Activated CD4-positive, alpha-beta memory T cell treated with anti-CD3 and anti-CD28 coated beads, Interleukin-2, amount 10 ng/mL, durations not matched to agents 7 days and 5 days (primary cell): ENCODE measurements around the gene BAIAP2. TPM values are rescaled to one million over a fixed set of nuclear protein-coding genes. Genes with fewer than 3 reads are reported as not detected.

Experiments
- CTCF ChIA-PET: fragments of 350-600 bp; sonication (Branson Sonifier 250); formaldehyde crosslinking; loops from one replicate; lab custom pipeline; 2021; ENCODE audit warnings: antibody characterized with exemption, inconsistent platforms; lab: Charles Lee
- POLR2A ChIA-PET: fragments of 350-600 bp; sonication (Branson Sonifier 250); formaldehyde crosslinking; loops from one replicate; lab custom pipeline; 2021; ENCODE audit warnings: antibody characterized with exemption; lab: Charles Lee
- DNase-seq: peaks from one replicate; pipeline ENCODE4 v3.0.0-alpha.2; 2020
- H3K27ac Mint-ChIP-seq: one replicate; pipeline ENCODE4 v1.8.0; 2021; ENCODE audit warnings: mild to moderate bottlenecking, mixed read lengths
- H3K27me3 Mint-ChIP-seq: one replicate; pipeline ENCODE4 v1.8.0; 2021; ENCODE audit warnings: mixed read lengths
- H3K36me3 Mint-ChIP-seq: one replicate; pipeline ENCODE4 v1.8.0; 2021; ENCODE audit warnings: low read depth, mixed read lengths
- H3K4me1 Mint-ChIP-seq: one replicate; pipeline ENCODE4 v1.8.0; 2021; ENCODE audit warnings: mixed read lengths
- H3K4me3 Mint-ChIP-seq: one replicate; pipeline ENCODE4 v1.8.0; 2021; ENCODE audit warnings: mild to moderate bottlenecking, mixed read lengths
- H3K9me3 Mint-ChIP-seq: one replicate; pipeline ENCODE4 v1.8.0; 2021; ENCODE audit warnings: mixed read lengths
- total RNA-seq, 2 experiments: library from RNA; stranded (reverse); gene quantifications; one replicate each; pipeline ENCODE4 v1.2.3, GENCODE V29; 2021

The BAIAP2 gene
- total RNA-seq, 2 experiments from 2014 or later = 1.5 to 2.4 TPM

- ChIA-PET POLR2A (interaction anchor here (1.3 kb wide), 1 partner anchor 16 kb away, joined by 4 read pairs; no protein-coding TSS in a partner anchor), CTCF (interaction anchor here (0.7 kb wide), 1 partner anchor 20 kb away, joined by 4 read pairs; no protein-coding TSS in a partner anchor)
- H3K9me3 Mint-ChIP-seq = no peaks in the 10 kb centered on the region
Measured at GRCh38 chr17:81081222-81082176, 46.5 kb downstream of the BAIAP2 start.

DNA sequence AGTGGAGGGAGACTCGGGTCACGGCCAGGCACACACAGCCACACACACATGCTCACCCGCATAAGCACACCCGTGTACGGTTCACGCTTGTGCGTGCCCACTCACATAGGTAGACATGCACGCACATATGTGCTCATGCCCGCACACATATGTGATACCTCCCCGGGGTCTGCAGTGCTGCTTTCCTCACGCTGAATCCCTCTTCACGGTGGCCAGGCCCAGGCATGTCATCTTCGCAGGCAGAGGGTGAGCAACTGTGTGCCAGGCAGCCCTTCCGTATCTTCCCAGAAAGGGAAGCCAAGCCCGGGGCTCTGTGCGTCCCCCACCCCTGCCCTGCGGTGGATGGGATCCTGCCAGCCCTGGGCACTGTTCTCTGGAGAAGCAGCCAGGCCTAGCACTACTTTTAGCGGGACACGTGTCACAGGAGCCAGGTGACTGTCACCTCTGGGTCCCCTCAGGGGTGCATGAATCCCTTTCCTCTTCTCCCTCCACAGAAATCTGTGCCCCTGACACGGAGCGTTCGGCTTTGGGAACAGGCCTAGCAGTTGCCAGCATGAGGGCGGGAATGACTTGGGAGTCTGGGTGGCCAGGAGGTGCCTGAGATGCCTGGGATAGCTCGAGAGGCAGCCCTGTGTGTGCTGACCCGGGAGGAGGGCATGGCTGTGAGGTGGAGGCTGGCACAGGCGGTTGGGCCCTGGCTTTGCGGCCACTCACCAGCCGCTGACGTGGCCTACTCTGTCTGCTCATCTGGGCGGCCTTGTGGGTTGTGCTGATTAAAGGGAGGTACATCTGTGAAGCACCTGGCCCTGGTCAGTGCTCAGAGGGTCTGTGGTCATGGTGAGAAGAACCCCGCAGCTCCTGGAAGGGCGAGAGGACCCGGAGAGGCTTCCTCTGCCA lies 47.5 kb downstream of the BAIAP2 start:
- CTCF ChIA-PET = no interaction called here
- no peaks in the 10 kb centered on the region for H3K36me3 Mint-ChIP-seq
- no peak for DNase-seq
- no peaks in the 10 kb centered on the region for H3K27me3 Mint-ChIP-seq
- H3K4me3 Mint-ChIP-seq = no peak overlapping the region
- H3K27ac Mint-ChIP-seq = no peak overlapping the region
- peaks cover 6% of the 10 kb centered on the region for H3K4me1 Mint-ChIP-seq
- POLR2A ChIA-PET = no interaction called here
- no peaks in the 10 kb centered on the region for H3K9me3 Mint-ChIP-seq

More at GRCh38 chr17:81081222-81082176, 46.5 kb downstream of the BAIAP2 start:
- H3K27me3 Mint-ChIP-seq = no peaks in the 10 kb centered on the region
- no peak for DNase-seq
- H3K4me1 Mint-ChIP-seq = no peaks in the 10 kb centered on the region
- no peak overlapping the region for H3K4me3 Mint-ChIP-seq
- no peak overlapping the region for H3K27ac Mint-ChIP-seq
- H3K36me3 Mint-ChIP-seq = no peaks in the 10 kb centered on the region

DNA sequence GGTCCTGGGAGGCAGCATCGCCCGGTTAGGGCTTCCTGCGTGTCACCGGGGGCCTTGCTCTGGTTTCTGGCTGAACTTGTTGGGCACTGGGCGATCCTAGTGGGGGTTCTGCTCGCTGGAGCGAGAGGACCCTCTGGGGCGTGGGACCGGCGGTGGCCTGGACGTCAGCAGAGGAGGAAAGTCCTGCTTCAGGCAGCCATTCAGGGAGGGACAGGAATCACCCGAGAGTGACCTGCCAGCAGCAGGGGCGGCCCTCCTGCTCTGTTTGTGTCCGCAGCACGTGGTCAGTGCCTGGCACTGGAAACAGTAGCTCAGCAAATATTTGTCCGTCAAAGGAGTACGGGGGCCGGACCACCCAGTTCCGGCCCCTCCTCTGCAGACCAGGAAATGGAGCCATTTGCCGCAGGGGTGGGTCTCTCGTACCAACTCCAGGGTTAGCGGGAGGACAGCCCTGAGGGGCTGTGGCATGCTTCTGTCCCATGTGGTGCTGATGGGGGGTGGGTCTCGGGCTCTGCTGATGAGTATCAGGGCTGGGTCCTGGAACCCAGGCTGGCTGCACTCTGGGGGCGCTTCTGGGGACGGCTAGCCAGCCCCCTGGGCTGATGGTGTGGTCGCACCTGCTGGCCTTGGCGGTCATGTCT lies 48.3 kb downstream of the BAIAP2 start:
- ChIA-PET POLR2A (no interaction called here), CTCF (no interaction called here)
- H3K27me3 Mint-ChIP-seq = no peaks in the 10 kb centered on the region

GRCh38 chr17:81084680-81085419 lies 49.9 kb downstream of the BAIAP2 start:
- CTCF ChIA-PET = no interaction called here
- H3K4me1 Mint-ChIP-seq = peaks cover 6% of the 10 kb centered on the region
- no peak overlapping the region for H3K4me3 Mint-ChIP-seq
- H3K27ac Mint-ChIP-seq = no peak overlapping the region
- no peaks in the 10 kb centered on the region for H3K36me3 Mint-ChIP-seq
- no peak for DNase-seq
- POLR2A ChIA-PET = interaction anchor here (1.4 kb wide), 1 partner anchor 10 kb away, joined by 5 read pairs; no protein-coding TSS in a partner anchor
- no peaks in the 10 kb centered on the region for H3K9me3 Mint-ChIP-seq
- H3K27me3 Mint-ChIP-seq = no peaks in the 10 kb centered on the region

More for the DNA sequence above, 48.3 kb downstream of the BAIAP2 start:
- Mint-ChIP-seq H3K9me3 (no peaks in the 10 kb centered on the region), H3K4me3 (no peak overlapping the region), H3K36me3 (no peaks in the 10 kb centered on the region), H3K27ac (no peak overlapping the region), H3K4me1 (peaks cover 6% of the 10 kb centered on the region)
- DNase-seq = no peak

- Mint-ChIP-seq H3K27ac (no peak overlapping the region), H3K36me3 (no peaks in the 10 kb centered on the region), H3K27me3 (no peaks in the 10 kb centered on the region), H3K9me3 (no peaks in the 10 kb centered on the region), H3K4me3 (no peak overlapping the region), H3K4me1 (peaks cover 6% of the 10 kb centered on the region)
- CTCF ChIA-PET = no interaction called here
- POLR2A ChIA-PET = interaction anchor here (1.4 kb wide), 1 partner anchor 9 kb away, joined by 5 read pairs; no protein-coding TSS in a partner anchor
- no peak for DNase-seq
Measured at GRCh38 chr17:81085420-81085911, 50.5 kb downstream of the BAIAP2 start.

DNA sequence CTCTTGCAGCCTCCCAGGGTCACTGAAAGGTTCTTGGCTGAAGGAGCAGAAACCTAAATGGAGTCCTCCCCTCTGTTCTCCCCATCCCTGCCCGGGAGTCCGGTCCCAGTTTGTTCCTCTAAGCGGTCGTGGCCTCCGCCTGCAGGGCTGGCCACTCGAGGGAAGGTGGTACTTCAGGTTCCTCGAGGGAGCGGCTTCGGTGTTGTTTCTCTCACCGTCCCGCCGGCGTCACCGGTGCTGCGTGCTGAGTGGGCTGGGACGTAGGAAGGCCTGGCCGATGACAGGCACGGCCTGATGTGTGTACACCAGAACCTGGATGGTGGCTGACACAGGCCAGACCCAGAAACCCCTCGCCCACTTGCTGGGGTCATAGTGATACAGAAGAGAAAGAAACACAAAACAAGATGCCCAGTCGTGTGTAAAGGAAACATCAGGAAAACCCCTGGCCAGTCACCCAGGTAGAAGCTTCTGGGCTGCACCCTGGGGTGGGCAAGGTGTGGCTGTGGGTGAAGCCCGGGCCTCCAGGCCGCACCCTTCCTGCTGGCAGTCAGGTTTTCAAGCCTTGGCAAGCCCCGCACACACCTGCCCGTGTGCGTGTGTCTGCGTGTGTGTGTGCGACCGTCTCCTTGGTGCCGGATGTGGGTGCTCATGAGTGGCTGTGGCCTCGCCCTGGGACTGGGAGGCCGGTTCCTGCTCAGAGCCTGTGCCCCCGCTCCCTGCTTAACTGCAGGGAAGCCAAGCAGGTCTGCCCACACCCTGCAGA lies 52.0 kb downstream of the BAIAP2 start:
- Mint-ChIP-seq H3K27me3 (no peaks in the 10 kb centered on the region), H3K4me1 (peaks cover 8% of the 10 kb centered on the region), H3K9me3 (no peaks in the 10 kb centered on the region), H3K27ac (peak overlapping the region; percentile 29), H3K36me3 (no peaks in the 10 kb centered on the region), H3K4me3 (no peak overlapping the region)
- CTCF ChIA-PET = no interaction called here
- POLR2A ChIA-PET = no interaction called here
- peak; percentile 34 for DNase-seq

- peak; percentile 56 for DNase-seq
- POLR2A ChIA-PET = no interaction called here
- H3K4me1 Mint-ChIP-seq = peaks cover 29% of the 10 kb centered on the region
- CTCF ChIA-PET = no interaction called here
- H3K9me3 Mint-ChIP-seq = no peaks in the 10 kb centered on the region
- no peak overlapping the region for H3K4me3 Mint-ChIP-seq
- H3K27me3 Mint-ChIP-seq = peaks cover 12% of the 10 kb centered on the region
- no peak overlapping the region for H3K27ac Mint-ChIP-seq
- no peaks in the 10 kb centered on the region for H3K36me3 Mint-ChIP-seq
Measured at GRCh38 chr17:81090361-81091136, 55.6 kb downstream of the BAIAP2 start.

GRCh38 chr17:81091154-81091553 lies 56.2 kb downstream of the BAIAP2 start:
- H3K4me3 Mint-ChIP-seq = no peak overlapping the region
- peaks cover 12% of the 10 kb centered on the region for H3K27me3 Mint-ChIP-seq
- H3K36me3 Mint-ChIP-seq = no peaks in the 10 kb centered on the region
- no peaks in the 10 kb centered on the region for H3K9me3 Mint-ChIP-seq
- H3K4me1 Mint-ChIP-seq = peaks cover 35% of the 10 kb centered on the region
- DNase-seq = no peak
- H3K27ac Mint-ChIP-seq = no peak overlapping the region
- ChIA-PET CTCF (interaction anchor here (1.0 kb wide), 1 partner anchor 11 kb away, joined by 3 read pairs; no protein-coding TSS in a partner anchor), POLR2A (interaction anchor here (0.9 kb wide), 1 partner anchor 12 kb away, joined by 3 read pairs; no protein-coding TSS in a partner anchor)

- no peaks in the 10 kb centered on the region for H3K9me3 Mint-ChIP-seq
- DNase-seq = no peak
- POLR2A ChIA-PET = interaction anchor here (0.9 kb wide), 1 partner anchor 13 kb away, joined by 3 read pairs; no protein-coding TSS in a partner anchor
Measured at GRCh38 chr17:81091774-81092517, 57.0 kb downstream of the BAIAP2 start.

GRCh38 chr17:81092518-81093095 lies 57.7 kb downstream of the BAIAP2 start:
- Mint-ChIP-seq H3K4me1 (peaks cover 38% of the 10 kb centered on the region), H3K27me3 (peaks cover 17% of the 10 kb centered on the region), H3K36me3 (no peaks in the 10 kb centered on the region), H3K4me3 (no peak overlapping the region), H3K9me3 (no peaks in the 10 kb centered on the region), H3K27ac (no peak overlapping the region)
- CTCF ChIA-PET = no interaction called here
- DNase-seq = no peak
- POLR2A ChIA-PET = no interaction called here

More at GRCh38 chr17:81091774-81092517, 57.0 kb downstream of the BAIAP2 start:
- CTCF ChIA-PET = interaction anchor here (1.0 kb wide), 1 partner anchor 10 kb away, joined by 3 read pairs; no protein-coding TSS in a partner anchor
- H3K27me3 Mint-ChIP-seq = peaks cover 16% of the 10 kb centered on the region
- H3K4me3 Mint-ChIP-seq = no peak overlapping the region
- H3K36me3 Mint-ChIP-seq = no peaks in the 10 kb centered on the region
- H3K27ac Mint-ChIP-seq = no peak overlapping the region
- peaks cover 40% of the 10 kb centered on the region for H3K4me1 Mint-ChIP-seq
